T47D (cell line): Measurements from ENCODE around the gene CD53.

Experiments used
- DNase-seq, 2 experiments: peaks; one replicate each; pipeline versions ENCODE4 v3.0.0 to v3.0.0-alpha.2; 2011 to 2012; ENCODE audit warnings: low read depth in 1 of 2, low spot score in 1 of 2
- JUND ChIP-seq: IDR thresholded peaks from 2 replicates; pipeline ENCODE4 v1.6.1; 2012; ENCODE audit warnings: low read depth
- in situ Hi-C: cut with HindIII; loops from 2 replicates; pipeline ENCODE4 v1.10.0; 2016; ENCODE audit warnings: low sequenced_read_pairs, low pct_unique_long_range_greater_than_20kb

Gene CD53

DNA sequence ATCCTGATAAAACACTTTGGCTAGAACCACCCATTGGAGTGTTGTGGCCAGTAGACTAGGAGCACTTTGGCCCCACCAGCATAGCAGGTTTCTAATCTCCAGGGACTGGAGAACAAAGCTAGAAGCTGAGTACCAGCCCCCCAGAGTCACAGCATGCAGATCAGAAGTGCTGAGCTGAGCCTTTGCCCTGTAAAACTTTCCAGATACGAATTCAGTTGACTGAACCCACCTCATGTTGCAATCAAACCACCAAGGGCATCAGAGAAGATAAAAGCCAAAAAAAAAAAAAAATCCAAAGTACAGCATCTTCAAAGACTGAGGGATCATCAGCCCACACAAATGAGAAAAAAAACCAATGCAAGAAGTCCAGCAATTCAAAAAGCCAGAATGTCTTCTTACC lies 8.7 kb upstream of the CD53 start:
- no peak for TF ChIP-seq JUND
- in situ Hi-C loops, result no loop called here
- DNase-seq, result no peak

DNA sequence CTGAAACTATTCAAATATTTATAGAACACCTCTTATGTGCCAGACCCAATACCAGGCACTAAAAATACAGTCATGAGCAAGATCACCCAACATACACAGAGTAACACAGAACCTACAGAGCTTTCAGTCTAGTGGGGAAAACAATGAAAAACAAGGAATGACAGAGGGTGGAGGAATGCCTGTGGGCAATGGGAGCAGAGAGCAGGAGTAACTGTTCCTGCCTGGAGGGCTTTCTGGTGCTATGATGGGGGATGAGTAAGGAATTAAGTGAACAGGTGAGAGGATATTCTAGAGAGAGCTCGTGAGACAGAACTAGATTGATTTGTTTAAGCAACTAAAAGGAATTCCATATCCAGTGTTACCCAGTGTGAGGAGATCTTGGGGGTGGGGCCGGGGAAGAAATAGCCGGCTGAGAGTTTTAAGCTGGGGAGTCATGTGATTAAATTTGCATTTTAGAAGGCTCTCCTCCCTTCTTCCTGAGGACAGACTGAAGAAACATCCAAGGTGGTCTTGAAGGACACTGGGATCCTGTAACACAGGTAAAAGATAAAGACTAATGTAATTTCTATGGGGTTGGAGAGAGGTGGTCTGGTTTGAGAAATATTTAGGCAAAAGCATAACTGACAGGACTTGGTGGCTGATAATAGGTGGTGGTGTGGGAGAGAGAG lies 2.1 kb upstream of the CD53 start:
- in situ Hi-C loops, result no loop called here
- DNase-seq, result no peak
- no peak for TF ChIP-seq JUND

DNA sequence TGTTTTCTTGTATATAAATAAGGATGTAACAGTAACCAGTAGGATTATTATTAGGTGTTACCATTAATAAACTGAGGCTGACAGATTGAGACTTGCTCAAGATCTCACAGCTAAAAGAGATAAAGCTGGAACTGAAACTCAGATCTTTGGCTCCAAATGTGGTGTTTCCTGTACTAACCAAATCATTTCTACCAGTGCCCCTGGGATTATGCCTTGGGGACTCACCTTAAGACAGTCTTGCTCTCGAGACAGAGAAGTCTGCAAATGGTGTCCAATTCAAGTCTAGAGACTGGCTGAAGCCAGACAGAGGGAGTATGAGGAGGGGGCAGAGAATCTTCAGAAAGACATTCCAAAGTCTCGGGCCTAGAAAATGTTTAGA lies 593 bp upstream of the CD53 start:
- TF ChIP-seq JUND, result no peak
- no peak for DNase-seq
- in situ Hi-C loops, result no loop called here

DNA sequence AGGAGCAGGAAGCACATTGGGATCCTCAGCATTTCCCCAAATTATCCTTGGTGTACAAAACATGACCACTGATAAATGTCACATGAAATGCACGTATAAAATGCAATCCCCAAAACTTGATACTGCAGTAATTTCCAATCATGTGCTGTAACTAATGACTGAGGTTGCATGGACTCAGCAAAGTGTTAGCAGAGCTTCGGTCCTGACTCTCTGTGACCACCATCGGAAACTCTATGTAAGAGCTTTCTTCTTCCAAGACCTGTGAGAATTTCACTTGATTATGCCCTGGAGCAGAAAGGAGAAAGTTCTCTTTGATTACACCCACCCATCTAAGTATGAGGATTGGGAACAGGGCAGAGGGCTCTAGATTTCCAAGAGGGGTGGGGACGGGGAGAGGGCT lies 908 bp downstream of the CD53 start:
- TF ChIP-seq JUND, result no peak

DNA sequence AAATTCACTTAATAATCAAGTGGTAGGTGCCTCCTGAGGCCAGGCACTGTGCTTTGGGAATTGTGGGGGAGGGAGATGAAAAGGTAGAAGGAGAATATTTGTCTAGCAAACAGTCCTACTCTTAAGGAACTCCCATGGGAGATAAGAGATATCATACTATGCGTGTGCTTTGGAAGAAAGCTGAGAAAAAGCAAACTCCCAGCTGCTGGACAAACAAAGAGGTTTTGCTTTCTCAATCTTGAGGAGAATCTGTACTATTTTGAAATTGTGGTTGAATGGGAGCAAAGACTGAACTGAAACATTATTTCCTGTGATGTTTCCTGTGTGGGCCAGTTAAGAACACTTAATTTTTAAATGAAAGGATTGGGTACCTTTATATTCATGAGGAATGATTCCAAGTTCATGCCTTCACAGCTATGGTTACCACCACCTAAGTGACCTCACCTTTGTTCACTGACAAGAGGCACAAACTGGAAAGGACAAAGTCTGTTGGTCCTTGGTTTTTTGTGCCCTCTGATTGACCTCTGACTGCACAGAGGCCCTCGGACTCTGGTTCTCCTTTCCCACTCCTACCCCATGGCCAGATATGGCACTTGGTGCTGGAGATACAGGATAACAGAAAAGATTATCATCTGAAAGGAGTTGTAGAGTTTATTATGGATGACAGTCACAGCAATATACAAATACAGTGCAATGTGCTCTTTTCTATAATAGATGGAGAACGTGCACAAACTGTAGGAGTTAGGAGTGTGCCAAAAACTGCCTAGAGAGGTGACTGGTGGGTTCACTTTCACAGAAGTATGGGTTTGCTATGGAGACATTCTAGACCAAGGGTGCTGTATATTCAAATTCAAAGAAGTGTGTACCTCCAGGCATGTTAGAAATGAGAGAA lies 1.6 kb downstream of the CD53 start:
- in situ Hi-C loops, result no loop called here
- DNase-seq, result no peak
- TF ChIP-seq JUND, result no peak

More for the DNA sequence above, 908 bp downstream of the CD53 start:
- in situ Hi-C loops, result no loop called here
- no peak for DNase-seq

DNA sequence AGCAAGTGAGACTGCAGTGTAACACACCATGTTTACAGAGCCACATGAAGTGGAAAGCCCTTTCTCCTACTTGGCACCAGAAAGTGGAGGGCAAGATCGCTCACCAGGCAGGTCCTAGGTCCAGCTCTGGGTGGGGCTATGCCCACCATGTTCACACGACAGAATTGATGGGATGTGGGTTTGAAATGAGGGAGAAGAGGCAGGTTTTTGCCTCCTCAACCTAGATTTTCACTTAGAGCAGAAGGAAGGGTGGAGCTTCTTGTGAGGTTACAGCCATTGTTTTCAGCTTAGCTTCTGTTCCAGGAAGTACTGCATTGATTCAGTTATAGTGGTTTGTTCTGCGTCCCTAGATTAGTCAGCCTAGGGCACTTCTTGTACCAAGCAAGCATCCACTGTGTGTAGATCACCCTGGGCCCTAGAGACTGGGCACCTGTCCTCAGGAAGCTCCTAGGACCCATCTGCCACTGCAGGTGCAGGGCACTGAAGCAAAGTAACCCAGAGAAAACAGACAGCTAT lies 2.3 kb downstream of the CD53 start:
- TF ChIP-seq JUND, result no peak
- DNase-seq, result no peak
- in situ Hi-C loops, result no loop called here

DNA sequence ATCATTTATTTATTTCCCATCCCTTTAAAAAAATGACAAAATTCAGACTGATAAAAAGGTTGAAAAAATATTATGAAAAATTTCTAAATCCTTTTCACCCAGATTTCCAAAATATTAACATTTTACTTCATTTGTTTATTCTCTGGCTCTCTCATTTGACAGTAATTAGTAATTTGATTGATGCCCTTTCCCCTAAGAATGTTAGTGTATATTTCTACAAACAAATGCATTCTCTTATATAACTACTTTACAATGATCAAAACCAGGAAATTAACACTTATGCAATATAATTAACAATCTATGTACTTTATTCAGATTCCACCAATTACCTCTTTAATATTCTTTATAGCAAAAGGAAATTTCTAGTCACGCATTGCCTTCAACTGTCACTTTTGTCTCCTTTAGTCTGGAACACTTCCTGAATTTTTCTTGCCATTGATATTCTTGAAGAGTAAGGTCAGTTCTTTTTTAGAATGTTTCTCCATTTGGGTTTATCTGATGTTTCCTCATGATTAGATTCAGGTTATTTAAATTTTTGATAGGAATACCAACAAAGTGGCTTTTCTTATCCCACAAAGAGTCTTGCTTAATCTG lies 3.9 kb downstream of the CD53 start:
- no peak for TF ChIP-seq JUND
- no peak for DNase-seq
- in situ Hi-C loops, result no loop called here

DNA sequence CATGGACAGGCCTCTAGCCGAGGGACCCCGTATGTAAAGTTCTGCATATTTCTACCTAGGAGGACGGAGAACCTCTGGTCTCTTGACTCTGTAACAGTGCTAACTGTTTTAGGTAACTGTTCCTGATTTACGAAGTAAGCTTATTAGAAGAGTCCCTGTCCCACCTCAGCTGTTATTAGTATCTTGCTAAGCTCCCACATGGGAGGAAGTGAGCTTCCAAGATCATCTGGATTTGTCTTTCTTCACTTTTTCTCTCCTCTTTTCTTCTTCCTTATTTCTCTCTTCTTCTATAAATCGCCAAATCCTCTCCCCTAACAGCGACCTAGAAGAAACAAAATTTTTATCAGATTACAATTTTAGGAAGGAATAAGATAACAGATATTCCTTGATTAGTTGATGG lies 4.4 kb downstream of the CD53 start:
- TF ChIP-seq JUND, result no peak
- in situ Hi-C loops, result no loop called here
- no peak for DNase-seq

DNA sequence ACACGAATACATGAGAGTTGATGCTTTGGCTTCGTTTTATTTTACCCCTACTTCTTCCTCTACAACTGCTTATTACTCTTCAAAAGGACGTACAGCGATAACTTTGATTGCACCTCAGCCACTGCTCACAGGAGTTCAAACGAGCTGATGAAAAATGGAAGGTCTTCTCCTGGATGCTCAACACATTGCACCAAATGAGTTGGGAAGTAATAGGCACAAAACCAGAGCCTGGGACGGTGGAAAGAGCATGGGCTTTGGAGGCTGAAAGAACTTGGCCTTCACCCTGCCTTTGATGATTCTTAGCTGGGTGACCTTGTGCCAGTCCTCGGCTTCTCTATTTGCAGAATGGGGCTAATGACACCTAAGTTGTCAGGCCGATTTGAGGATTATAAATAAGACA lies 4.8 kb downstream of the CD53 start:
- no peak for DNase-seq
- TF ChIP-seq JUND, result no peak
- in situ Hi-C loops, result no loop called here

DNA sequence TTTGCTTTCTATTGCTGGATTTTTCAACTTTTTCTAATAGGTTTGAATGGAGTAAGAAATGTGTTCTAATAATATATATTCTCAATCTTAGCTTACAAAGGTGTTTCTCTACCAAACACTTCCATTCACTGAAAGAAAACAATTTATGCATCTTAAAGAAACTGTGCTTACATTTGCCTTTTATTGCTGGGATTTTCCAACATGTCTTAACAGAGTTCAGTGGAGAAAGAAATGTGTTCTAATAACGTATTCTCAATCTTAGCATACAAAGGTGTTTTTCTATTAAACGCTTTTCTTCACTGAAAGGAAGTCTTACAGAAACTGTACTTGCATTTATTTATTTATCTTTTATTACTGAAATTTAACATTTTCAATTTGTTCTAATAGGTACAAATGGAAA lies 5.6 kb downstream of the CD53 start:
- in situ Hi-C loops, result no loop called here
- DNase-seq, result no peak
- TF ChIP-seq JUND, result no peak

DNA sequence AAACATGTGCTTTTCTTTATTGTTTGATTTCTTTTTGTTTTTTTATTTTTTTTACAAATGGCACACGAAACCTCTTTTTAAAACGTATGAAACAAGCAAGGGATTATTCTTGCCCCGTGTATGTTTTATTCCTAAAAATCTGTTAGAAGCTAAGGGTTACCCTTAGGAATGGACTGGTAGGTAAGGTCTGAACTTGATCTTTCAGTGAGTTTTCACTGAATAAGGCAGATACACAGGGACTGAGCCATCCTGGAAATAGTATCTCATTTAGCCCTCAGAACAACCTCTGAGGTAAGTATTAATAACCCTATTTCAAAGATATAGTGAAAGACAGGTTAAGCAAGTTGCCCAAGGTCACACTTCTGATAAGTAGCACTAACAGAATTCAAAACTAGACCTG lies 6.0 kb downstream of the CD53 start:
- in situ Hi-C loops, result no loop called here
- no peak for DNase-seq
- TF ChIP-seq JUND, result no peak

DNA sequence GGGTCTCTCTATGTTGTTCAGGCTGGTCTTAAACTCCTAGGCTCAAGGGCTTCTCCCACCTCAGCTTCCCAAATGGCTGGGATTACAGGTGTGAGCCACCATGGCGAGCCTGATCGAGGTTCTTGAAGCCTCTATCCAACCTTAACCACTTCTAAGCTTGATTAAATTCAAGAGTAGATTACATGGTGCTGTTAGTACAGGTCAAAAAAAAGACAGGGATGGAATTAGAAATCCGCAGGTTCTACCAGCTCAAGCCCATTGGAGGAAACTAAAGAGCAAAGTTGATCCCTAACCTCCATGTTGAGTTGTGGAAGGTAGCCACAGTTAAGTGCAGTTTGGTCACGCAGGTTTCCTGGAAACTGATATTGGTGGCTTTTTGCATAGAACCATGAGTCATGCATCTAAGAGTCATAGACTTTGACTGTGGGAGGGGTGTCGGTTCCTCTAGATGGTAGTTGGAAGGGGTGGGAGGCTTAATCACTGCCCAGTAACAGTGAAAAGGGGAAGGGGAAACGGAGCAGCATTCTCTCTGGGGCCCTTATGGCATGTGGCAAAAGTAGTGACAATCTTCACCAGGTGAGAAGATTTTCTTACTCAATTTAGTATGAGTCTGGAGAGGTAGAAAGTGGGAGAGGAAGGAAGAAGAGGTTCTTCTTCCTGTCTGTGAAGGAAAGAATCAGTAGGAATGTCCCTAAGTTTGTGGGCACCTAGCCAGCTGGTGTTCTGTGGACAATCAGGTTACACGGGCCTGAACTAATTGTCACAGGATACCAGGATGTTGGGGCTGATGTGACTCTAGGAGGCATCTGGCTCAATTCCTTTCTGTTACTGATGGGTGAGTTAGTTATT lies 7.0 kb downstream of the CD53 start:
- peak in 1 of 2 experiments; percentile 33 for DNase-seq
- in situ Hi-C loops, result no loop called here
- no peak for TF ChIP-seq JUND
